Stimulated activated CD4-positive, alpha-beta T cell treated with anti-CD3 and anti-CD28 coated beads, TNF-alpha, amount 100 ng/mL, for 24 hours (primary cell): ENCODE data around the gene SELENOW.

Source experiments
- DNase-seq, 3 experiments: peaks; one replicate each; pipeline ENCODE4 v3.0.0-alpha.2; 2020; ENCODE audit warnings: low read depth in 3 of 3

The SELENOW gene

DNA sequence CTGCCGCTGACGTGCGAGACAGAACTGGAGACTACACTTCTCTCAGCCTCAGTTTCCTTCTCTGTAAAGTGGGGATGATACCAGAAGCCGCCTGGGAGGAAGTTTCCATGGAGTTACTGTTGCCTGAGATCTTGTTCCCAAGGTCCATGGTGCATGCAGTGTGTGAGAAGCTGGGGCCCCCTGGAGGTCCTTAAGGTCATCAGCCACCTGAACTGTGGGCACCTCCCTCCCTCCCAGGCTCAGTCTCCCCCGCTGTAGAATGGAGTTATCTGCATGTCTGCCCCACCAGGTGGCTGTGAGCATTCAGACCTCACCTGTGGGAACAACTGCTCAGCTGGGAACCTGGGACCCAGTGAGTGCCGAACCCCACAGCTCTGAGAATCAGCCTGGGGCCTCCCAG lies 45.9 kb downstream of the SELENOW start:
- DNase-seq = no peak

DNA sequence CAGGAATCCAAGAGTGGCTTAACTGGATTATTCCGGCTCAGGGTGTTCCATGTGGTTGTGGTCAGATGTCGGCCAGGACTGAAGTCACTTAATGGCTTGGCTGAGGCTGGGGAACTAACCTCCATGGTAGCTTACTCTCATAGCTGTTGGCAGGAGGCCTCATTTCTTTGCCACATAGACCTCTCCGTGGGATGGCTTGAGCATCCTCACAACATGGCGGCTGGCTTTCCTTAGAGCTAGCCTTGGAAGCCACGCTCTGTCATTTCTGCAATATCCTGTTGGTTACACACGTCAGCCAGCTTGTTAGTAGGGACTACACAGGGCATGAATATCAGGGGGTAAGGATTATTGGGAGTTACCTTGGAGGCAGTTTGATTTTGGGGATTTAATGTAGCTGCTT lies 48.3 kb downstream of the SELENOW start:
- no peak for DNase-seq

DNA sequence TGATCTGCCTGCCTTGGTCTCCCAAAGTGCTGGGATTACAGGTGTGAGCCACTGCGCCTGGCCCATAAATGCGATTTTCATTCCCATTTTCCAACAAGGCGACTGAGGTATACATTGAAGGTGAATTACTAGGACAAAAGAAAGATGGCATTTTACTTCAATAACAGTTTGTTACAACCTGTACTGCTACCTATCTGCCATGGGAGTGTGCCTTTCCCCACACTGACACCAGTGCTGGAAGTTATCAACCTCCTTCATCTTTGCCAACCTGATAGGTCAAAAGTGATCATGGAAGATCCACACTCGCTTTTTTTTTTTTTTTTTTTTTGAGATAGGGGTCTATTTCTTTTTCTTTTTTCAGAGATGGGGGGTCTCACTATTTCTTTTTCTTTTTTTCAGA lies 54.2 kb downstream of the SELENOW start:
- no peak for DNase-seq
